ENCODE data around the gene ISOC1. TPM values are rescaled to one million over a fixed set of nuclear protein-coding genes. Genes with fewer than 3 reads are reported as not detected.

The ISOC1 gene
- total and polyA plus RNA-seq, 10 of the 15 experiments (the other 5 are each of a cell fraction or from before 2014, with no cell fraction given): 12.6 to 61.8 (median 29.9) TPM

DNA sequence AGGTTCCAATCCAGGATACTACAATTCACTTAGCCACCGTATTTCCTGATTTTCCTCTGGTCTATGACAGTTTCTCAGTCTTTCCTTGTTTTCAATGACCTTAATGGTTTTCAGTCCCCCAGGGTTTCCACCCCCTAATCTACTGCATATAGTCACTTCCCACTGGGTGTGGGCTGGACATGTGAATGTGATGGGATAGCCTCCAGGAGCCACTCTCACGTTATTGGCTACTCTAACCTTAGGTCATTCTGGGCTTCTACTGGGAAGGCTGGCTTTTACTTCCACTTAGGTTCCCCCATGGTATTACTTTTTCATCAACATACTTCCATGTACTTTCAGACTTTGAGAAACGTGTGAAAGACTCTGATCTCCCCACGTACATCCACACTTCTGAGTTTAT is 46.5 kb downstream of the ISOC1 start:
- no TSS peak for BruUV-seq (replicated peaks)
- Histone ChIP-seq H3K9me3 (replicated peaks; ENCODE audit: control insufficient read depth, insufficient read depth, low read length) (no peaks in the 10 kb centered on the region), H3K4me1 (ENCODE audit: control insufficient read depth, insufficient read depth, low read length) (no peaks in the 10 kb centered on the region), H3K9ac (ENCODE audit: control insufficient read depth, insufficient read depth, low read length) (no peak overlapping the region), H2AFZ (ENCODE audit: control insufficient read depth, low read depth, low read length) (no peak overlapping the region), H4K20me1 (ENCODE audit: control insufficient read depth, insufficient read depth) (no peaks in the 10 kb centered on the region), H3K4me3 (no peak overlapping the region), H3K27me3 (replicated peaks in 1 of 2; ENCODE audit: control insufficient read depth in 2 of 2, insufficient read depth in 2 of 2, low read length in 1 of 2) (no peaks in the 10 kb centered on the region), H3K36me3 (ENCODE audit: control insufficient read depth in 2 of 2, insufficient read depth in 2 of 2, low read length in 1 of 2) (no peaks in the 10 kb centered on the region), H3K4me2 (ENCODE audit: control insufficient read depth, insufficient read depth) (no peak overlapping the region), H3K27ac (ENCODE audit: control insufficient read depth, insufficient read depth) (no peak overlapping the region), H3K79me2 (ENCODE audit: control insufficient read depth, insufficient read depth, low read length) (no peaks in the 10 kb centered on the region)
- DNase-seq (ENCODE audit: low read depth, low spot score) (no peak), ATAC-seq (no peak), FAIRE-seq (no peak)
- ChIA-PET CTCF (interaction anchor here (1.0 to 1.2 kb wide), 2 partner anchors 15 to 17 kb away, joined by 3 read pairs; no protein-coding TSS in a partner anchor), RAD21 (ENCODE audit: unreplicated experiment) (no interaction called here), SMC1A (ENCODE audit: uncharacterized antibody, unreplicated experiment) (no interaction called here), POLR2A (no interaction called here)
- TF ChIP-seq KLF5 (IDR thresholded peaks at IDR 0.05; ENCODE audit: partially characterized antibody): no peak
- TF ChIP-seq MEF2B (IDR thresholded peaks at IDR 0.05; ENCODE audit: partially characterized antibody, poor library complexity, severe bottlenecking): no peak
- TF ChIP-seq, protein P1, sequence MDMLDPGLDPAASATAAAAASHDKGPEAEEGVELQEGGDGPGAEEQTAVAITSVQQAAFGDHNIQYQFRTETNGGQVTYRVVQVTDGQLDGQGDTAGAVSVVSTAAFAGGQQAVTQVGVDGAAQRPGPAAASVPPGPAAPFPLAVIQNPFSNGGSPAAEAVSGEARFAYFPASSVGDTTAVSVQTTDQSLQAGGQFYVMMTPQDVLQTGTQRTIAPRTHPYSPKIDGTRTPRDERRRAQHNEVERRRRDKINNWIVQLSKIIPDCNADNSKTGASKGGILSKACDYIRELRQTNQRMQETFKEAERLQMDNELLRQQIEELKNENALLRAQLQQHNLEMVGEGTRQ (IDR thresholded peaks at IDR 0.05; ENCODE audit: borderline replicate concordance, low read depth, low read length): no peak
- no peak for TF ChIP-seq SMAD1 (IDR thresholded peaks at IDR 0.05; ENCODE audit: low read depth, partially characterized antibody)
- TF ChIP-seq SUZ12 (IDR thresholded peaks at IDR 0.05; ENCODE audit: unreplicated experiment): no peak
- TF ChIP-seq RELA (IDR thresholded peaks at IDR 0.05; ENCODE audit: borderline replicate concordance, partially characterized antibody): no peak
- TF ChIP-seq BCL11A (IDR thresholded peaks at IDR 0.05; ENCODE audit: low read depth, low read length): no peak
- no peak for TF ChIP-seq RUNX3 (IDR thresholded peaks at IDR 0.05; ENCODE audit: low read length)
- TF ChIP-seq NR2C2 (IDR thresholded peaks at IDR 0.05; ENCODE audit: borderline replicate concordance, control insufficient read depth, insufficient read length, low read depth): no peak
- 44% methylated on average over 4 of the region's 4 CpGs for WGBS (ENCODE audit: insufficient coverage, insufficient replicate concordance, low lambda C conversion rate, missing lambda C conversion rate)
- in situ Hi-C loops (cut with MboI): no loop called here
- intact Hi-C loops (cut with micrococcal nuclease; ENCODE audit: unreplicated experiment): no loop called here
